Fibroblast of lung (primary cell): ENCODE results near the gene RGS10.
"Not testable (repeated sequence)": the region's sequence is repeated elsewhere in the genome, so short reads cannot be mapped to it uniquely, and the experiment has no call there.

ENCODE experiments used
- CTCF ChIP-seq, 2 donors: IDR thresholded peaks in 1 of 2; conservative IDR thresholded peaks in 1 of 2; 1 replicate in 1 of 2; 2 replicates in 1 of 2; pipeline ENCODE4 v1.5.1; 2011 to 2012; ENCODE audit warnings: low read length in 2 of 2, control low read depth in 1 of 2, inconsistent platforms in 1 of 2, low read depth in 1 of 2, mild to moderate bottlenecking in 1 of 2
- EZH2 ChIP-seq: IDR thresholded peaks from 2 replicates; pipeline ENCODE4 v1.5.1; 2012; ENCODE audit warnings: low read length, control low read depth, mild to moderate bottlenecking; ENCODE audit errors: missing control alignments

GRCh38 chr10:119463195-119463594 is 79.3 kb downstream of the RGS10 start:
- TF ChIP-seq EZH2; CTCF (conservative IDR thresholded peaks at IDR 0.05 in 1 of 2, IDR thresholded peaks at IDR 0.05 in 1 of 2; ENCODE audit: low read depth in 1 of 2, low read length in 2 of 2): not testable (repeated sequence)
